Fibroblast of lung (primary cell): ENCODE data around the gene LRMDA. TPM values are rescaled to one million over a fixed set of nuclear protein-coding genes. Genes with fewer than 3 reads are reported as not detected.
A peak's percentile ranks its signal among the peaks of the same experiment; 100 is the strongest.

ENCODE experiments used
- DNase-seq, 2 donors: peaks; one replicate each; pipeline versions ENCODE4 v3.0.0 to v3.0.0-alpha.2; 2010; ENCODE audit warnings: low read depth in 2 of 2
- H2AFZ ChIP-seq: 2 replicates; pipeline ENCODE4 v1.5.1; 2012; ENCODE audit warnings: low read length, control low read depth, inconsistent platforms
- H3K27ac ChIP-seq: 2 replicates; pipeline ENCODE4 v1.5.1; 2011; ENCODE audit warnings: low read length, control low read depth; ENCODE audit not compliant: insufficient read depth
- H3K27me3 ChIP-seq: 2 replicates; pipeline ENCODE4 v1.5.1; 2011; ENCODE audit warnings: mild to moderate bottlenecking, low read length; ENCODE audit not compliant: control insufficient read depth, insufficient read depth
- H3K36me3 ChIP-seq: 2 replicates; pipeline ENCODE4 v1.5.1; 2011; ENCODE audit warnings: low read length; ENCODE audit not compliant: control insufficient read depth, insufficient read depth
- H3K4me1 ChIP-seq: 2 replicates; pipeline ENCODE4 v1.5.1; 2011; ENCODE audit warnings: low read length; ENCODE audit not compliant: control insufficient read depth, insufficient read depth; ENCODE audit errors: extremely low read depth
- H3K4me2 ChIP-seq: 2 replicates; pipeline ENCODE4 v1.5.1; 2011; ENCODE audit warnings: low read length, control low read depth; ENCODE audit not compliant: insufficient read depth; ENCODE audit errors: extremely low read depth
- H3K4me3 ChIP-seq, 4 experiments: fragments of 200-600 bp in 1 of 4; sonication (generic) in 1 of 4; replicated peaks in 1 of 4; 2 replicates each; pipeline ENCODE4 v1.5.1; 2011 to 2016; ENCODE audit warnings: low read length in 4 of 4, low read depth in 3 of 4, mild to moderate bottlenecking in 3 of 4, control low read depth in 2 of 4, inconsistent platforms in 1 of 4, mixed read lengths in 1 of 4; ENCODE audit not compliant: insufficient read depth in 1 of 4; ENCODE audit errors: control extremely low read depth in 1 of 4
- H3K79me2 ChIP-seq: 2 replicates; pipeline ENCODE4 v1.5.1; 2012; ENCODE audit warnings: mild to moderate bottlenecking, low read length, inconsistent platforms; ENCODE audit not compliant: control insufficient read depth, insufficient read depth
- H3K9ac ChIP-seq: 2 replicates; pipeline ENCODE4 v1.5.1; 2011; ENCODE audit warnings: mild to moderate bottlenecking, low read length, control low read depth; ENCODE audit not compliant: insufficient read depth
- H3K9me3 ChIP-seq: 2 replicates; pipeline ENCODE4 v1.5.1; 2012; ENCODE audit warnings: low read depth, low read length; ENCODE audit not compliant: control insufficient read depth, insufficient read depth
- H4K20me1 ChIP-seq: 2 replicates; pipeline ENCODE4 v1.5.1; 2011; ENCODE audit warnings: low read length; ENCODE audit not compliant: control insufficient read depth, insufficient read depth; ENCODE audit errors: extremely low read depth
- CTCF ChIP-seq, 2 donors: IDR thresholded peaks in 1 of 2; conservative IDR thresholded peaks in 1 of 2; 1 replicate in 1 of 2; 2 replicates in 1 of 2; pipeline ENCODE4 v1.5.1; 2011 to 2012; ENCODE audit warnings: low read length in 2 of 2, control low read depth in 1 of 2, inconsistent platforms in 1 of 2, low read depth in 1 of 2, mild to moderate bottlenecking in 1 of 2
- EZH2 ChIP-seq: IDR thresholded peaks from 2 replicates; pipeline ENCODE4 v1.5.1; 2012; ENCODE audit warnings: low read length, control low read depth, mild to moderate bottlenecking; ENCODE audit errors: missing control alignments
- polyA plus RNA-seq, 2 donors: library from polyadenylated mRNA; depleted of rRNA in 1 of 2; stranded (reverse) in 1 of 2; unstranded in 1 of 2; fragments of >200 nt; gene quantifications; 2 replicates each; pipeline ENCODE4 v1.2.1, GENCODE V29; 2011 to 2012; ENCODE audit warnings: missing spikeins in 1 of 2
- total RNA-seq: library from RNA; depleted of rRNA; stranded (reverse); fragments of >200 nt; gene quantifications from 2 replicates; pipeline ENCODE4 v1.2.1, GENCODE V29; 2014

Gene LRMDA
- total and polyA plus RNA-seq, 2 donors (not counting 1 experiment from before 2014, with no cell fraction given): 1.7 to 2.0 TPM

DNA sequence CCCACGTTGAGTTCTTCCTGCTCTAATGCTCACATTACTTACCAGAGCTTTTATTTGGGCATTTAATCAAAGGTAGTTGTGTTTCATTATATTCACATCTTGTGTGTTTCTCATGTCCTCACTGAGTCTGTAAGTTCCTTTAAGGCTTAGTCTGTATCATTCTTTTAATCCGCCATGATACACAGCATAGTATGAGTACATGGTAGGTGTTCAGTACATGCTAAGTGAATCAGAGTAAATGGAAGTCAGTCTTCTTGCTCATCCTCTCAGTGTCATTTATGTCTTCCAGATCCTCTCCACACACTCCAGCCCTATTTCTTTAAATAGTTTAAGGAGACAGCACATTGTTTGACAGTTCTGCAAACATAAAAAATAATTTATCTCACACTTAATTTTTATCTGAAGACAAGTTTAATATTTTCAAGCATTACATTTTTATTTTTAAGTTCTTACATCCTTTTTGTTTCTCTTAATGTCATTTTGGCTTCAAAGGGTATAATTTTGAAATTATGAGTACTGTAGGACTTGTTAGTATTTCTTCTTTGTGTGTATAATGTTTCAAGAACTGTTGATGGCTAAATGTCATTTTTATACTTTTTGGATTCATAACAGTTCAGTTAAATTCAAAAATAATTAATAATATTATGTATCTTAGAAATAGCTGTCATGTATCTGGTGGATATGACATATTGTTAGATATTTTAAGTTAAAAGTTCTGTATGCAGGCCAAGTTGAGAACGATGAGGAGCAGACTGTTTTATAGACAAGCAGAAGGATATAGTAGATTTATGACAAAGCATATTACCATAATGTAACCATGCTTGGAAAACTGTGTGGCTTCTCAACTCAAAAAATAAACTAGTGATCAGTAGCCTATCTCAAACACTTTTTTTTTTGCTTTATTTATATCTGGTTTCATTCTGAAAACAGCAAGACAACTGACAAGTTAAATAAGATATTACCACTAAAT lies 342.7 kb downstream of the LRMDA start:
- H3K36me3 ChIP-seq: no peaks in the 10 kb centered on the region
- no peak overlapping the region for H3K4me2 ChIP-seq
- peaks cover 20% of the 10 kb centered on the region for H3K4me1 ChIP-seq
- peak overlapping the region; percentile 11 for H3K27ac ChIP-seq
- no peak overlapping the region for H3K9ac ChIP-seq
- no peaks in the 10 kb centered on the region for H3K9me3 ChIP-seq
- peak in 1 of 2 donors; percentile 89 for DNase-seq
- H4K20me1 ChIP-seq: no peaks in the 10 kb centered on the region
- no peak overlapping the region for H3K4me3 ChIP-seq
- H3K79me2 ChIP-seq: no peaks in the 10 kb centered on the region
- TF ChIP-seq CTCF (conservative IDR thresholded peaks at IDR 0.05 in 1 of 2, IDR thresholded peaks at IDR 0.05 in 1 of 2; ENCODE audit: low read depth in 1 of 2, low read length in 2 of 2): no peak
- no peak for TF ChIP-seq EZH2
- H3K27me3 ChIP-seq: peaks cover 2% of the 10 kb centered on the region
- no peak overlapping the region for H2AFZ ChIP-seq

GRCh38 chr10:75774783-75775490 lies 343.5 kb downstream of the LRMDA start:
- Histone ChIP-seq H3K79me2 (no peaks in the 10 kb centered on the region), H4K20me1 (no peaks in the 10 kb centered on the region), H3K4me1 (peaks cover 20% of the 10 kb centered on the region), H3K36me3 (no peaks in the 10 kb centered on the region), H3K4me2 (no peak overlapping the region), H3K9me3 (no peaks in the 10 kb centered on the region), H2AFZ (no peak overlapping the region), H3K27me3 (peaks cover 2% of the 10 kb centered on the region), H3K27ac (no peak overlapping the region), H3K4me3 (no peak overlapping the region), H3K9ac (no peak overlapping the region)
- TF ChIP-seq EZH2 (no peak), CTCF (conservative IDR thresholded peaks at IDR 0.05 in 1 of 2, IDR thresholded peaks at IDR 0.05 in 1 of 2; ENCODE audit: low read depth in 1 of 2, low read length in 2 of 2) (no peak)
- DNase-seq: no peak
